GM12801 (cell line): ENCODE data around the gene TECTA.

Source experiments
- CTCF ChIP-seq: IDR thresholded peaks from one replicate; pipeline ENCODE4 v1.5.1; 2011; ENCODE audit warnings: control low read depth; ENCODE audit not compliant: insufficient read length; ENCODE audit errors: extremely low read depth

TECTA gene

DNA sequence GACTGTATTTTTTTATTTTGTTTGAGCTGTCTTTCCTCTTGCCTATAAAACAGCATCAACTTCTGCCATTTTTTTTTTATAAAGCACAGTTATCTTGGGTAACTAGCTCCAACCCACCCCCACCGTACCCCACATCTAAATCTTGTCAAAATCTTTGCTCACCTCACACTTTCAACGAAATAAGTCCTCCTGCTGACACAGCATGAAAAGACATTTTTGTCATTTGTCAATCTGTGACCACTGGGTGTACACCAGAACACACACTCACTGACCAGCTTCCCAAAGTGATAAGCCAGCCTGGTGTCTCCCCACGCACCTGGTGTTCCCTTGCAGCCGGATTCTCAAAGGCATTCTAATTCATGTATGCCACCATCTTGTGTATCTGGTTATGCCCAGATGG lies 1.7 kb upstream of the TECTA start:
- no peak for TF ChIP-seq CTCF

DNA sequence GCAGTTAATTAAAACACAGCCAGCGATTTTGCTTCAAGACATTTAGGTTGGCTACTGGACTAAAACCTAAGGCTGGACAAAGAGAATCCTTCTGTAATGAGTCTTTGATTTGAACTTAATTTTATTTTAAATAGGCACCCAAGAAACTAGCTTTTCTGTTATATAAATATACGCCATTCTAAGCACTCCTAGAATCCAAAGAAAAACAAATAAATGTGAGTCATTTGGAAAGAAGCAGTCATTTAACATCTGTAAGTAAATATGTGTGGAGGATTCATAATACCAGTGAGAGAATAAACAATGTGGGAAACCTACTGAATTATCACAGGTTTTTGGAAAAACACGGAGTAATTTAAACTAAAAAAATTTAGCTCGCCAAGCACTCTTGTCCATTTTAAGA lies 1.2 kb upstream of the TECTA start:
- no peak for TF ChIP-seq CTCF

DNA sequence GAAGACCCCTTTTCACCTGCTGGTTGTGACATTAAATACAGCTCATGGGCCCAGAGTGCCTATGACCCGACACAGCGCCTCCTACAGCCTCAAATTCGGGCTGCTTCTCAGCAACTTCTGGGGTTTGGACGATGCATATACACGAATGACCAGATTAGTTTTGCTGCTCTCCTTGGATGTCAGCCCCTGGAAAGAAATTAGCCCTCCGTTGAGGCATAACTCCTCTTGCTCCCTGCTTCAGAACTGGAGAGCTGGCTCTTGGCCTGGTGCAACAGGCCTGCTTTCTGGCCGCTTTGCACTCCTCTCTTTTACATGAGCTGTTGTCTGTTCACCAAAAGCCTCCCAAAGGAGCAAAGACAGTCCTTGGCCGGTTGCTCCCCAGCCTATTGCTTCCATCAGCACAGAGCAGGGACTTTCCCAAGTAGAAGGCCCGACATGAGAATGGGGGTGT lies 3.3 kb downstream of the TECTA start:
- TF ChIP-seq CTCF: no peak

GRCh38 chr11:121105063-121105480 lies 4.0 kb downstream of the TECTA start:
- TF ChIP-seq CTCF: no peak

DNA sequence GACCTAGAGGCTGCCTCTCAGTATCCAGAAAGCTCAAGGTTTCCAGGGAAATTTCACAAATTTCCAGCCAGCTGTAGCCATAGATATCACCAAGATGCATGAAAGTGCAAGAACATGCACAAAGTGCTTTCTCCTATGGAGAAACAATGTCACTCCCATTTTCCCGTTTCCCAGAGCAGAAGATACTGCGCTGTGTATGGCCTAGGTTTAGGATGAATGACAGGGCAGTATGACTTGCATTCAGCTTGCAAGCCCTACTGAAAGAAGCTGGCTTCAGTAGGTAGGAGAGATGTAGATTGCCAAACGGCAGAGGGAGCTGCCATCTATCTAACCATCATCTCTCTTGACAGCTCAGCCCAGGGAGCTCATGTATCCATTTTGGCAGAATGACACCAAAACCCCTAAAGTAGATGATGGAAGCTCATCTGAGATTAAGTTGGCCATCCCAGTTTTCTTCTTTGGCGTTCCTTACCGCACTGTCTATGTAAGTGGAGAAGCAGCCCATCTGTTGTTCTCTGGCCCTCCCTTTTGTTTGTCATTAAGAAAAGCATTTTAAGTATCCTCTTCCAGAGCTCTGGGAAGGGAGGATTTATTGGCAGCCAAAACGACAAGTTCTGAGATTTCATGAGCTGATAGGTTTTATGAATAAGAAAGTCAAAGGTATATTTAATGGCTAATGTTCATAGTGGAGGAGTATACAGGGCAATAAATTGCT lies 4.6 kb downstream of the TECTA start:
- no peak for TF ChIP-seq CTCF

DNA sequence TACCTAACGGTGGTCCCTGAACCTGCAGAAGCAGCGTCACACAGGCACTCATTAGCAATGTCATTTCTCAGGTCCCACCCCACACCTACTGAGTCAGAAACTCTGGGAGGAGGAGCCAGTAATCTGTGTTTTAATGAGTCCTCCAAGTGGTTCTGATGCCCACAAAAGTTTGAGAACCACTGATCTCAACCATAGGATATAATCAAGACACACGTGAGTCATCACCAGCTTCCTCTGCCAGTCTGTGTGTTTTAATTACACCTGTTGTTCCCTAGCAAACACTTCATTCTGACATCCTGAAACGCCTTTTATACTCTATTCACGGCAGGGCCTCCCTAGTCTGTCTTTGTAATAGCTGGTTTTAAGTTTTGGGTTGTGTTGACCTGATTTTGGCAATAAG lies 5.8 kb downstream of the TECTA start:
- no peak for TF ChIP-seq CTCF

GRCh38 chr11:121108413-121108812 lies 7.4 kb downstream of the TECTA start:
- TF ChIP-seq CTCF: no peak

GRCh38 chr11:121109471-121109870 lies 8.4 kb downstream of the TECTA start:
- no peak for TF ChIP-seq CTCF
